OCI-M1 (cell line): Measurements from ENCODE around the gene CHAC1.

Source experiments
- DNase-seq: peaks from one replicate; lab custom pipeline; 2025; lab: John Stamatoyannopoulos, UW

CHAC1 gene

DNA sequence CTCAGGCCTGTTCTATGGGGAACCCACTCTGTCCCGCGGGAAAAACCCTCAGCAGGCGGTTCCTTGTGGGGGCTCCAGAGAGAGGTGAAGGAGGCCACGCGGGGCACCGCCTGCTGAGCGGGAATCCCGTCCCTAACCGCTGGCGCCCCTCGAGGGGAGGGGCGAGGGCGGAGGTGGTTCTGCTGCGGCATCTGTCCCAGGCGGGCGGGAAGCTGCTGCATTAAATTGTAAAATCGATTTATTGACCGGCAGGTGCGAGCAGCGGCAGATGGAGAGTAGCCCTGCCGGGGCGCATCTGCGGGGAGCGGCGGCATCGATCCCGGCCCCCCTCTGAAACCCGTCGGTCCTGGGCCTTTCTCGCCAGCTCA, 27.8 kb upstream of the CHAC1 start:
- no peak for DNase-seq

DNA sequence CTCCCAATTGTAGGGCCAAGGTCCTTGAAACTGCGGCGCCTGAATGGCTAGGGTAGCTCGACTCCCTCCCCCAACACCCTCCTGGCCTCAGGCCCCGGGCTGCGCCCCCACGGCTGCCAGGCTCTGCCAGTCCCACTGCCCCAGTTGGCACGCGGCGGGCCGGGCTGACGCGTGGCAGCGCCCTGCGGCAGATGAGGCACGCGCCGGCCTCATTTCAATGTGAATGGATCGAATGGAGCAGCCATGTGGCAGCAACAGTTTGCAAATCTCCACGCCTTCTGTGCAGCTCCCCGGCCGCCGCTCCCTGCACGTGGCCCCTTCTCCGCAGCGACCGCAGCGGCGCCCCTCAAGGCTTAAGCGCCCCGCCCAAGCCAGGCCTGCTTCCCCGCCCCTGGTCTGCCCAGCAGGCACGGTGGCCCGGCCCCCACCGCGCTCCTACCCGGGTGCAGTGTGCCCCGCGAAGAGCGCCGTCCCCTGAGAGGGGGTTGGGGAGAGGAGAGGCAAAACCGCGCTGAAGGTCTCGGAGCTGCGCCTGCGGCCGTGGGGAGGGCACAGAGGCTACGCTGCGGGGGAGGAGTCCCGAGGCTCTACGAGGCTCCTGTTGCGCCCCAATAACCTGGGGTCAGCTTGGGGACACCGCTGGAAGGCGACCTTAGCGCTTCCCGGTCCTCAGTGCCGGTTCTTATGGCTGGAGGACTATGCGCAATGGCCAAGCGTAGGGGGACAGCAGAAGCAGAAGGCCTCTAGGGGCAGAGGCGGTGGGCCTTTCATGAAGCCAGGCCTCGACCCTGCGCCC, 27.2 kb upstream of the CHAC1 start:
- peak; percentile 13 for DNase-seq

DNA sequence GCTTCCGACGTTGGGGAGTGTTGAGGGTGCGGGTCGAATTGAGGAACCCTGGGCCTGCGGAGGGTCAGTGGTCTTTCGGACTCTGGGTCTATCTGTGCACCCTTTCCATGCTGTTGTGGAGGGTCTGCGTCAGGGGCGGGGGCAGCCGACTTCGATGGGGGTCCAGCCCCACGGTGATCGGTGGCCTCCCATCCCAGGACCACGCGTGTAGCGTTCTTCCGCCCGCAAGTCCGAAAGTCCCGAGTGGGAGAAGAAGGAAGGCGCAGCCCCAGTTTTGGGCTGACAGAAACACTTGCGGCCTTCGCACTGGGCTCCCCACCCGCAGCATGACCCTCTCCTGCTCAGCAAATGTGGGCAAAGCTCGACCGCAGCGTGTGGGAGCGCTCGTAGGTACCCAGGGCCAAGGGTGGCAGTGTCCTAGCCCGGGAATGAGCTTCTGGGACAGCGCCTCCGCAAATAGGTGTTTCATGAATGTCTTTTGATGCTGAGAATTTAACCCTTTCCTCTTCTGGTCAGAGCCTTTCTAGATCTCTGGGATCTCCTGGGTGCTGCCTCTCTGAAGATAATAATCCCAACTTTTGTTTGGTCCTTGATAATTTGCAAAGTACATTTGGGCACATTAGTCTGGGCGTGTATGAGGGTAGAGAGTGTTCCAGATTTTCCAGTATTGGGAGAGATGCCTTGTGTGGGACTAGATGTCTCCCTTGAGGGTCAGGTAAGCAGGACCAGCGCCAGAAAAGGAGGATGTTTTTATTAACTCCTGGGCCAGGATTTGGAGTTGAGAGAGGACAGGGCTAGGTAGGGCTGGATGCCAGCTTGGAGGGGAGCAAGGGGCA, 26.4 kb upstream of the CHAC1 start:
- no peak for DNase-seq

DNA sequence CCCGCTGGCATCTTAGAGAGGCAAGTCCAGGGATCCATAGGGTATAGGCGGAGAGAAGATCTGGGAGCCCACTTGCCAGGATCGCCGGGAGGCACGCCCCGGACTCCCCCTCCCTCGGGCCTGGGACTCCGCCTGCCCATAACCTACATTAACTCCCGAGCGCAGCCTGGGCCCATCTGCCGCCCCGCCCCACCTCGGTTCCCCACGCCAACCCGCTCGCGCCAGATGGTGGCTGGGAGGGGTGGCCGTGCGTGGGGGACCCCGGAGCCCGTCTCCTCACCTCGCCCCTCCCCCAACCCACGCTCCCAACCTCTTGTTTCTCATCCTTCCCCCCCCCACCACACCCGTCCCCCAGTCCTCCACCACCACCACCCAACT, 25.8 kb upstream of the CHAC1 start:
- DNase-seq, result no peak

DNA sequence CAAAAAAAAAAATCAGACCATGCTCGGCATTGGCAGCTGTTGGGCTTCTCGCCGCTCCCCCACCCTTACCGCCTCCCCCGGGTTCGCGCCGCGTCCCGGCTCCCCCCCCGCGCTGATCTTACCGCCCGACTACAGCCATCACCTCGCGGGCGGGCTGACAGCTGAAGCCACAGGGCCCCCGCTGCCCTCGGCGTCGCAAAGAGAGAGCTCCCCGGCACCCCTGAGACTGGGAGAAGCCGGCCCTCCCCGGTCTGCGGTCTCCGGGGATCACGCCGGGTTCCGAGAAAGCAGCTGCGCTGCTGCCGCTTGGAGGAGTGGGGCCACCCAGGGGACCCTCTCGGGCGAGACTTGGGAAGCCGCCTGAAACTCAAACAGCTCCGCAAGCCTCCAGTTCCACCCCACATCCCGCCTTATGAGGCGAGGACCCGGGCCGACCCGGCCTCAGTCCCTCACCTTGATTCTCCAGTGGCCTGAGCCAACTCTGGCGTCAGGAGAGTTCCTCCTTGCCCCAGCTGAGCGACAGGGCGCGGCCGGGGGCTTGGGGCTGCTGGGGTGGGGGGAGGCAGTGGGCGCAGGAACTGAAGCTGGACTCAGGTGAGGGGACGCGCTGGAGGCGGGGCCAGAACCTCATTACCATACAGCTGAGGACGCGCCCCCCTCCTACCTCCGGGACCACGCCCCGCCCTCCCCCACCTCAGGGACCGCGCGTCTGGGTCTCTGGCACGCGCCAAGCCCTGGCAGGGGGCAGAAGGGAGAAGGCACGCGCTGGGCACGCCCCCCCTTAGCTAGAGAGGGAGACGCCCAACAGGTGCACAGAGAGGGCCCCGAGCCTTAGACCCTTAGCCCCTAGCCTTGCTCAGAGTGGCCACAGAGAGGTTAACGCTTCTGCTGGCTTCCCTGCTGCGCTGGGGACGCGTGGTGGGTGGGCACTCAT, 25.1 kb upstream of the CHAC1 start:
- no peak for DNase-seq

DNA sequence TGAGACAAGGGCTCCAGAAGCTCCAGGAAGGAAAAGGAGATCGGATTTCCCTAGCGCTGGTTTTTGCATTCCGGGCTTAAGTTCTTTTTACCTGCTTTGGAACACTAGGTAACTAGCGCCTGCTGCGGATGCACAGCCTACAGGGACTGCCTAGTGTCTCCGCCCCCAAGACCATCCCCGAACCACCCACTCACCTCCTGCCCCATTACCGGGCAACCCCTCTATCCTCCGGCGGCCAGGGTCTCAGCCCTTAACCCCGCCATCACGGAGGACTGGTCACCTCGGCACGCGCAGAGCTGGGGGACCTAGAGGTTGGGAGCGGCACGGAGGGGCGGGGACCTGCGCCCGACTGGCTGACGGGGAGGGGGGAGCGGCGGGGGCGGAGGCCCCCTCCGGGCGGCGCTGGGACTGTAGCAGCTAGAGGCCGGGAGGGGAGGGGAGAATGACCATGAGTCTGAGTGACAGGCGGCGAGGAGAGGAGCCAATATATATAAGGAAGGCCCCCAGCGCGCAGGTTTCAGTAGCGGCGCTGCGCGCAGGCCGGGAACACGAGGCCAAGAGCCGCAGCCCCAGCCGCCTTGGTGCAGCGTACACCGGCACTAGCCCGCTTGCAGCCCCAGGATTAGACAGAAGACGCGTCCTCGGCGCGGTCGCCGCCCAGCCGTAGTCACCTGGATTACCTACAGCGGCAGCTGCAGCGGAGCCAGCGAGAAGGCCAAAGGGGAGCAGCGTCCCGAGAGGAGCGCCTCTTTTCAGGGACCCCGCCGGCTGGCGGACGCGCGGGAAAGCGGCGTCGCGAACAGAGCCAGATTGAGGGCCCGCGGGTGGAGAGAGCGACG, 24.2 kb upstream of the CHAC1 start, which contains the start of gene DLL4:
DLL4 (plus strand) TSS at position 520 of the 839 bp plus-strand sequence. CDS start 329 bp downstream, outside the sequence.
- DNase-seq, result peak; percentile 73

DNA sequence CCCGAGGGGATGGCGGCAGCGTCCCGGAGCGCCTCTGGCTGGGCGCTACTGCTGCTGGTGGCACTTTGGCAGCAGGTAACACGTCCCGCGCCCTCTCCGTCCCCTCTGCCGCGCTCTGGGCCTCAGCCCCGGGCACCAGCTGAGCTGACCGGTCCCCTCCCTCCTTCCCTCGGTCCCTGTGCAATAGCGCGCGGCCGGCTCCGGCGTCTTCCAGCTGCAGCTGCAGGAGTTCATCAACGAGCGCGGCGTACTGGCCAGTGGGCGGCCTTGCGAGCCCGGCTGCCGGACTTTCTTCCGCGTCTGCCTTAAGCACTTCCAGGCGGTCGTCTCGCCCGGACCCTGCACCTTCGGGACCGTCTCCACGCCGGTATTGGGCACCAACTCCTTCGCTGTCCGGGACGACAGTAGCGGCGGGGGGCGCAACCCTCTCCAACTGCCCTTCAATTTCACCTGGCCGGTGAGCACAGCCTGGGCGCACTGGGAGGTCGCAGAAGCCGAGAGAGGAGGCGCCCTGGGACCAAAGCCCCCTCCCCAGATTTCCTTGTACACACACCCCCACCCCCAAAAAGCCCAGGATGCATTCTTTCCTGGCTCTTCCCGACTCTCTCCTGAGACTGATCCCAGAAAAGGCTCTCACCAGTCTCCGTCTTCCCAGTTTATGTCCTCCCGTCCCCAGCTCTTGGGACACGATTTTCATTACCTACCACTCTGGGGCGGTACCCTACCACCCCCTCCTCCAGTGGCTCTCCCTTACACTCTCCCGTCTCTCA, 23.4 kb upstream of the CHAC1 start:
- peak; percentile 42 for DNase-seq

DNA sequence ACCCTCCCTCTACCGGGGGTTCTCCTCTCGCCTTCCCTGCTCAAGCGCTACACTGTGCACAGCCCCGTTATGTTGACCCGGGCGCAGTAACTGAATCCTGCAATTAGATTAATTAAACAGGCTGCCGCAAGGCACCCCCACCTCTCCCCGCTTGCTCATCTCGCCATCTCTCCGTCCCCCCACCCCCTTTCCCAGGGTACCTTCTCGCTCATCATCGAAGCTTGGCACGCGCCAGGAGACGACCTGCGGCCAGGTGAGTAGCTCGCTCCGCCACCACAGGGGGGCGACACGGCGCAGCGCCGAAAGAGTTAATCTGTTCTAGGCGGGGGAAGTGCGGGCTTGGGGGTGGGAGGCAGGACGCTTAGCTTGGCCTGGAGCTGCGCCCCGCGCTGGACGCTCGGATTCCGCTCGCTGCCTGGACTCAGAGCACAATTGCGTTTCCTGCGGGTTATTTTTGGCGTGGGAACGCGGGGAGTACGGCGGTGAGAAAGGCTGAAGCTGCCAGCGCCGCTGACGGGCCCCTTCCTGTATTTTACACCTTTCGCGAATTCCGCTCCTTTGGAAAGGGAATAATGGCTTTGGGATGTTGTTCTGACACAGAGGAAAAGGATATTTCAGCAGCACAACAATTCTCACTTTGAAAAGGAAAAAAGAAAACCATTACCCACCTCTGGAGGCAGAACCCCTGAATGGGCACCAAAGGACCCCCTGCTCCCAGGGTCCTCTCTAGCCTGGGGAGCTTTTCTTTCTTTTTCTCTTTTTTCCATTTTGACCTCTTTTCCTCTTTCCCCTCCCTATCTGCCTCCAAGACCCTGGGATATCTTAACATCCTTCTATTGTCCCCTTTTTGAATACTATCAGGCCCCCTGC, 22.6 kb upstream of the CHAC1 start:
- DNase-seq, result peak; percentile 28

DNA sequence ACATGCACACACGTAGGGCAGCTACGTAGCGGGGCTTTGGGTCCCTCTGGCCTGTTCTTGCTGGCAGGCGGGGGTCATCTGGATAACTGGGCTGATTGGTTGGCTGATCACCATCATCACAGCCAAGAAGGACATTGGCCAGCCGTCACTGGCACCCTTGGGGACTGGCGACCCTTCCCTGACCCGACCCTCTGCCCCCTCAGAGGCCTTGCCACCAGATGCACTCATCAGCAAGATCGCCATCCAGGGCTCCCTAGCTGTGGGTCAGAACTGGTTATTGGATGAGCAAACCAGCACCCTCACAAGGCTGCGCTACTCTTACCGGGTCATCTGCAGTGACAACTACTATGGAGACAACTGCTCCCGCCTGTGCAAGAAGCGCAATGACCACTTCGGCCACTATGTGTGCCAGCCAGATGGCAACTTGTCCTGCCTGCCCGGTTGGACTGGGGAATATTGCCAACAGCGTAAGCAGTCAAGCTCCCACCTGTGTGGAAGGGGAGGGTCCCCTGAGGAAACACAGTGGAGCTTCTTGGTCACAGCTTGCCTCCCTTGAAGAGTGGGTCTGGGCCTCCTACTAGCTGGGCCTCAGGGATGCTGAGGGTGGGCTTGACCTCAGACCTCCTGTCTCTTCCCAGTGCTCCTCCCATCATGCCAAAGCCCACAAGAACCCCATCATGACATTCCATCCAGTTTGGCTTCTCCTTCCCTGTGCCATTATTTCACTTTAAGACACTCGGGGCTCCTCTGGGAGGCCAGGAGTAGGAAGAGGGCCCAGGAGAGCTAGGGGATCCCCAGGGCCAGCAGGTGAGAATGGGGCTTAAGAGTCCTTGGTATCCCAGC, 21.8 kb upstream of the CHAC1 start:
- DNase-seq, result no peak

DNA sequence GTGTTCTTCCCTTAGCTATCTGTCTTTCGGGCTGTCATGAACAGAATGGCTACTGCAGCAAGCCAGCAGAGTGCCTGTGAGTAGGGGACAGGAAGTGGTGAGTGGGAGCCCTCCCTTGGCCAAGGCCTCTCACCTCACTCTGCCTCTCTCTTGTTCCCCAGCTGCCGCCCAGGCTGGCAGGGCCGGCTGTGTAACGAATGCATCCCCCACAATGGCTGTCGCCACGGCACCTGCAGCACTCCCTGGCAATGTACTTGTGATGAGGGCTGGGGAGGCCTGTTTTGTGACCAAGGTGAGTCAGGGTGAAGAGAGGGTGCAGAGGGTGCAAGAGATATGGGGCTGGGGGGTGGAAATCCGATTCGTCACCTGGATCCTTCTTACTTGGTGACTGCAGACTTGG, 21.1 kb upstream of the CHAC1 start:
- no peak for DNase-seq

DNA sequence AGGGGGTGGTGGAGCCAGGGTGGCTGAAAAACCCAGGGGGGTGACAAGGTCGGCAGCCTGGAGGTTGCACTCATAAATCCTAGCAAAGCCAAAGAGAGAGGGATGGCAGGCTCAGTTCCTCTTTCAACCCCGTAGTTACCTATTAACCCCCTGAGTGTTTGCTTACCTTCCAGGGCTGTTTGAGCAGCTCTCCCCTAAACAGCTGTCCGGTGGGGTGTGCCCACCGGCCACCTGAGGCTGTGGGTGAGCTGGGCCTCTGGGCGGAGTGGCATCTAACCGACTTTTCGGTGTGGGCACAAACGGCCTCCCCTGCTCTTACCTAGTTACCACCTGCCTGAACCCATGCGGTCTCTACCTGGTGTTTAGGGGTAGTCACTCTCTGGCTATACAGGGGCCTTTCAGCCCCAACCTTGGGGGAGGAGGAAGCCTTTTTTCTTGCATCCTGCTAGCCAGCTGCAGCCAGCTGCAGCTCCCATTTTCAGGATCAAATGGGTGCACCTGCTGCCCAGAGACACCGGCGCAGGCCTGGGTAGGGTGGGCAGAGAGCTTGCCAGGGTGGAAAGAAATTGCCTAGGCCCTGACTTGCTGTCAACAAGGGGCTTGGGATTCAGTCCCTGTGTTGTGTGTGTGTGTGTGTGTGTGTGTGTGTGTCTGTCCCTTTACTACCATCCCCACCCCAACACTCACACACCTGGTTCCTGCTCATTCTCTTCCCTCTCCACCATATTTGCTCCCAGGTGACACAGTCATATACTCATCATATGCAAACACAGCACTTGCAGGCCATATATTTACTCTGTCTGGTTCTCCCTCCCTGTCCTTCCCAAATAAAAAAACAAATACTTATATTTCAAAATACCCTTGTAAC, 20.4 kb upstream of the CHAC1 start:
- no peak for DNase-seq

DNA sequence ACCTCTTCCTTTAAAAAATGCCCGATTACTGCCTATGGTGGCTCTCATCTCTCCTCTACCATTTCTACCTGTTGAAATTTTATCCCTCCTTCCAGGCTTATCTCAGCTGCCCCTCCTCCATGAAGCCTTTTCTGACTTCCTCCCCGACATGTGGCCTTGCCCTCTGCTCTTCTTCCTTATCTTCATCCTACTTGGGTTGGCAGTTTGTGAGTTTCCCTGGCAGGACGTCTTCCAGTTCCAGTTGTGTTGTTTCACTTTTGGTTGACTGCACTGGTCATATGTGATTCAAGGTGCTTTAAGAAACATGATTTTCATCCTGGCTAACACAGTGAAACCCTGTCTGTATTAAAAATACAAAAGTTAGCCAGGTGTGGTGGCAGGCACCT, 19.8 kb upstream of the CHAC1 start:
- peak; percentile 46 for DNase-seq

DNA sequence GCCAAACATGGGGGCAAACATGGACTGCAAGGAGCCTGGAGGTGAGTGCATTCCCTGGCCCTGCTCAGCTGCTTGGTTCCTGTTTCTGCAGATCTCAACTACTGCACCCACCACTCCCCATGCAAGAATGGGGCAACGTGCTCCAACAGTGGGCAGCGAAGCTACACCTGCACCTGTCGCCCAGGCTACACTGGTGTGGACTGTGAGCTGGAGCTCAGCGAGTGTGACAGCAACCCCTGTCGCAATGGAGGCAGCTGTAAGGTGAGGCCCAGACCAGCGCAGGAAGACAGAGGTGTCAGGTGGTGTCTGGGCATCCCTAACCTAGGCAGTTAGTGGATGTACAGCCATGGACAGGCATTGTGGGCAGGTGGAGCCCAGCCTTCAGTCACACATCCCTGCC, 18.8 kb upstream of the CHAC1 start:
- no peak for DNase-seq

DNA sequence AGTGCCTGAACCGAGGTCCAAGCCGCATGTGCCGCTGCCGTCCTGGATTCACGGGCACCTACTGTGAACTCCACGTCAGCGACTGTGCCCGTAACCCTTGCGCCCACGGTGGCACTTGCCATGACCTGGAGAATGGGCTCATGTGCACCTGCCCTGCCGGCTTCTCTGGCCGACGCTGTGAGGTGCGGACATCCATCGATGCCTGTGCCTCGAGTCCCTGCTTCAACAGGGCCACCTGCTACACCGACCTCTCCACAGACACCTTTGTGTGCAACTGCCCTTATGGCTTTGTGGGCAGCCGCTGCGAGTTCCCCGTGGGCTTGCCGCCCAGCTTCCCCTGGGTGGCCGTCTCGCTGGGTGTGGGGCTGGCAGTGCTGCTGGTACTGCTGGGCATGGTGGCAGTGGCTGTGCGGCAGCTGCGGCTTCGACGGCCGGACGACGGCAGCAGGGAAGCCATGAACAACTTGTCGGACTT, 17.0 kb upstream of the CHAC1 start:
- no peak for DNase-seq

DNA sequence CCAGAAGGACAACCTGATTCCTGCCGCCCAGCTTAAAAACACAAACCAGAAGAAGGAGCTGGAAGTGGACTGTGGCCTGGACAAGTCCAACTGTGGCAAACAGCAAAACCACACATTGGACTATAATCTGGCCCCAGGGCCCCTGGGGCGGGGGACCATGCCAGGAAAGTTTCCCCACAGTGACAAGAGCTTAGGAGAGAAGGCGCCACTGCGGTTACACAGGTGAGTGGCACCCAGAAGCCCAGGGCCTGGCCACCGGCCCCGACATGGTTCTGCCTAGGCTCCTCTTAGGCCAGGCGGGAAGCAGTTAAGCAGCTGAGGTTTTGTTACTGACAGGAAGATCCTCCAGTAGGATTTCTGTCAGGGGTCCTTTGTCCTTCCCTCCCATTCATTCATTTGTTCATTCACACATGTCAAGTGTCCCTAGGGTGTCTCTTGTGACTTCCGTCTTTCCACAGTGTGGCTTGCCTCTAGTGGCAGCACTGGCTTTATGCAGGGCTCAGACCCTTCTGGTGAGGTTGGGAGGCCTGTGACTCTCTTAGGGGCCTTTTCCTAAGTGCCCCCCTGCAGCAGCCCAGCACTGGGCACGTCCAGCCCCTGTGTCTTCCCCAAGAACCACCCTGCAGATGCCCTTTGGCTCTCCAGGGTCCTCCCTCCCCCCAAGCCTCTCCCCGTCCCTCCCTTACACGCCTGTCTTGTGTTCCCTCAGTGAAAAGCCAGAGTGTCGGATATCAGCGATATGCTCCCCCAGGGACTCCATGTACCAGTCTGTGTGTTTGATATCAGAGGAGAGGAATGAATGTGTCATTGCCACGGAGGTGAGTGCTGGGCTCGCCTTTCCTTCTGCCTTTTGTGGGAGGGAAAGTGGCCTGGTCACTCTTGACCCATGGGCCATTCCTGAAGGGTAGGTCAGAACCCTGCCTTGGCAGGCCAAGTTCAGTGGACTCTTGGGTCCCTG, 16.3 kb upstream of the CHAC1 start:
- no peak for DNase-seq
